Measurements from ENCODE around the gene UGT1A7.

Gene UGT1A7

DNA sequence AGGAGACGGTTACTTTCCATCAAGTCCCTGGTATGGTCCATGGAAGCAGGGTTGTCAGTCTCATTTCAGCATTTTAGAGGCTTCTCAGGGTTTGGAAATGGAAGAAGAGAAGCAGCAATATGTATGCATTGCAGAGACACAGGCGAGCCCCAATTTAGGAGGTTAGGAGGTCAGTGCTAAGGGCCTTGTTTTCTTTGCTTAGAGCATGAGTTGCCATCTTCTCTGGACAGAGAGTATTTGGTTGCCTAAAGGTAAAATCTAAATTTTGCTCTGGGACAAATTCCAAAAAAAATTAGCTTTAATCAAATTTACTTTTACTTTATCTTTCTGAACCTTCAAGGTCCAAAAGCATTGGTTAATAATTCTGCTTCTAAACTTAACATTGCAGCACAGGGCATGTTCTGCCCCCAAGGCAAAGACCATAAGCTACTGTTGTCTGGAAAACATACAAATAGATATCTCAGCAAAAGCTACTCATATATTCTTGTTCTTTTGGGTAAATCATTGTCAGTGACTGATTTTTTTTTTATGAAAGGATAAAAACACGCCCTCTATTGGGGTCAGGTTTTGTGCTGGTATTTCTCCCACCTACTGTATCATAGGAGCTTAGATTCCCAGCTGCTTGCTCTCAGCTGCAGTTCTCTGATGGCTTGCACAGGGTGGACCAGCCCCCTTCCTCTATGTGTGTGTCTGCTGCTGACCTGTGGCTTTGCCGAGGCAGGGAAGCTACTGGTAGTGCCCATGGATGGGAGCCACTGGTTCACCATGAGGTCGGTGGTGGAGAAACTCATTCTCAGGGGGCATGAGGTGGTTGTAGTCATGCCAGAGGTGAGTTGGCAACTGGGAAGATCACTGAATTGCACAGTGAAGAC, 10.2 kb upstream of the UGT1A7 start, which contains the start of gene UGT1A9:
Gene UGT1A9, plus strand, starts transcription at position 609 of the 872 bp plus-strand sequence. Its CDS starts 37 bp downstream, at position 646.
- no peak for TF ChIP-seq USF1 (IDR thresholded peaks at IDR 0.05)
- no peak for TF ChIP-seq RAD21 (IDR thresholded peaks at IDR 0.05; ENCODE audit: low read depth)

- TF ChIP-seq, protein P1, sequence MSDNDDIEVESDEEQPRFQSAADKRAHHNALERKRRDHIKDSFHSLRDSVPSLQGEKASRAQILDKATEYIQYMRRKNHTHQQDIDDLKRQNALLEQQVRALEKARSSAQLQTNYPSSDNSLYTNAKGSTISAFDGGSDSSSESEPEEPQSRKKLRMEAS (IDR thresholded peaks at IDR 0.05), result no peak
- no peak for TF ChIP-seq NFIC (IDR thresholded peaks at IDR 0.05)
- TF ChIP-seq TCF12 (IDR thresholded peaks at IDR 0.05; ENCODE audit: low read depth), result no peak
- no peak for TF ChIP-seq REST (IDR thresholded peaks at IDR 0.05; ENCODE audit: low read depth)
- no peak for TF ChIP-seq ZBTB7A (IDR thresholded peaks at IDR 0.05; ENCODE audit: low read depth)
- TF ChIP-seq RAD21 (IDR thresholded peaks at IDR 0.05; ENCODE audit: low read depth), result no peak
Measured at GRCh38 chr2:233672886-233673285, 8.8 kb upstream of the UGT1A7 start.

DNA sequence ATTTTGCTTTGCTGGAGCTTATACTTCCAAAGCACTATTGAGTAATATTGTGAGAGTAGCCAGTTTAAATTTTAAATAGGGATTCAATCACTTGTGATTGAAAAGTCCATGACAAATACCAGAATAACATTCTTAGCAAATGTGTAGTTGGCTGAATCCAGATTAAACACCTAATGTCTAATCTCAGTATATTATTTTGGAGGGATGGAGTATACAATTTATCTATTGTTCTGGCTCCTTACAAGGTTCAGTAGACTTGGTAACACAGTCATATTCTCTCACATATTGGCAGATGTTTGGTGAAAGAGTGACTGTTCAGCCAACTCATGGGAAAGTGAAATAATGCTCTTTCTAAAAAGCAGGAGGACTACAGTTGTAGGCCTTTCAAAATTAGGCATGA, 7.8 kb upstream of the UGT1A7 start:
- TF ChIP-seq EGR1 (IDR thresholded peaks at IDR 0.05), result no peak
- no peak for TF ChIP-seq RAD21 (IDR thresholded peaks at IDR 0.05; ENCODE audit: low read depth)
- no peak for TF ChIP-seq TCF12 (IDR thresholded peaks at IDR 0.05; ENCODE audit: low read depth)
- TF ChIP-seq NFIC (IDR thresholded peaks at IDR 0.05), result no peak
- no peak for TF ChIP-seq ZBTB7A (IDR thresholded peaks at IDR 0.05; ENCODE audit: low read depth)
- no peak for TF ChIP-seq TEAD4 (IDR thresholded peaks at IDR 0.05)

DNA sequence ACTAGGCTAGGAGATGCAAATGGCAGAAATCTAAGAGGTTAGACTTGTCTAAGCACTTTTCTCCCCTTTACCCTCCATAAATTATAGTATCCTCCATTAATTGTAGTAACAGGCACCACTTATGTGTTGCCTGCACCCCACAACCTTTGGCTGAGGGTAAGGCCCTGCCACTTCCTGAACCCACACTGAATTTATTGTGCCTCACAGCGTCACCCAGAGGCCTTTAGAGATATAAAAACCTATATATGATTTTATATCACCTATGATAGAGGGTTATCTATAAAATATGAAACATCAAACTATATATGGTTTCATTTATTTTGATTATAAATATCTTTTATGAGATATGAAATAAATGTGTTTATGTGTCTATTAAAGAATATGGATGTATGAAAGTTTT, 7.4 kb upstream of the UGT1A7 start:
- TF ChIP-seq TCF12 (IDR thresholded peaks at IDR 0.05; ENCODE audit: low read depth), result no peak
- TF ChIP-seq REST (IDR thresholded peaks at IDR 0.05; ENCODE audit: low read depth), result no peak
- TF ChIP-seq NFIC (IDR thresholded peaks at IDR 0.05), result no peak
- TF ChIP-seq RAD21 (IDR thresholded peaks at IDR 0.05; ENCODE audit: low read depth), result no peak
- TF ChIP-seq TEAD4 (IDR thresholded peaks at IDR 0.05), result no peak
- no peak for TF ChIP-seq EGR1 (IDR thresholded peaks at IDR 0.05)

- TF ChIP-seq TEAD4 (IDR thresholded peaks at IDR 0.05) (no peak), RAD21 (IDR thresholded peaks at IDR 0.05; ENCODE audit: low read depth) (no peak), REST (IDR thresholded peaks at IDR 0.05; ENCODE audit: low read depth) (no peak), CEBPB (IDR thresholded peaks at IDR 0.05) (no peak), USF1 (IDR thresholded peaks at IDR 0.05) (no peak), TCF12 (IDR thresholded peaks at IDR 0.05; ENCODE audit: low read depth) (no peak)
Measured at GRCh38 chr2:233674995-233675394, 6.7 kb upstream of the UGT1A7 start.

DNA sequence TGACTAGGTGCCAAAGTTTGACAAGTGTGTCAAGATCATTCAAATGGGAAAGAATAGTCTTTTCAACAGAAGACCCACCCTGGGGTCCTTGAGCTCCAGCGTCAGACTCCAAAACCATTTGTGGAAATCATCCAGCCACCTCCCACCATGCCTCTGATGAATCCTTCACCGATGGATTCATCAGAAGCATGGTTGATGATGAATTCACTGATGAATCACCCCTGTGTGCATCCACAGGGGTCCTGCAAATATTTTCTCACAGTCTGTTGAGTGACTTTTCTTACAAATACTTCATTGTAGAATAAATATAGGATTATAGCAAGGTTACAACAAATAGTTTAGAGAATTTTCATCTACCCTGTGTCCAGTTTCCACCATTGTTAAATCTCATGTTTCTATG, 5.7 kb upstream of the UGT1A7 start:
- TF ChIP-seq TCF12 (IDR thresholded peaks at IDR 0.05; ENCODE audit: low read depth) (no peak), USF1 (IDR thresholded peaks at IDR 0.05) (no peak), REST (IDR thresholded peaks at IDR 0.05; ENCODE audit: low read depth) (no peak), TEAD4 (IDR thresholded peaks at IDR 0.05) (no peak), YY1 (IDR thresholded peaks at IDR 0.05; ENCODE audit: low read depth) (no peak), EGR1 (IDR thresholded peaks at IDR 0.05) (no peak), CREB1 (IDR thresholded peaks at IDR 0.05; ENCODE audit: low read depth) (no peak), EP300 (IDR thresholded peaks at IDR 0.05; ENCODE audit: borderline replicate concordance) (no peak), NFIC (IDR thresholded peaks at IDR 0.05) (no peak), RAD21 (IDR thresholded peaks at IDR 0.05; ENCODE audit: low read depth) (no peak), FOXM1 (IDR thresholded peaks at IDR 0.05; ENCODE audit: borderline replicate concordance, low read depth) (no peak), CEBPB (IDR thresholded peaks at IDR 0.05) (no peak), ZBTB7A (IDR thresholded peaks at IDR 0.05; ENCODE audit: low read depth) (no peak), TAF1 (IDR thresholded peaks at IDR 0.05; ENCODE audit: low read depth) (no peak)
- TF ChIP-seq, protein P1 (IDR thresholded peaks at IDR 0.05), result no peak
